GM18499 (cell line): Measurements from ENCODE around the gene CYLD.

Source experiments
- ATAC-seq: cut with Tn5 transposase; IDR thresholded peaks from one replicate; pipeline ENCODE4 v1.9.1; 2021; ENCODE audit warnings: moderate number of reproducible peaks; ENCODE audit not compliant: insufficient read depth, unreplicated experiment

The CYLD gene

GRCh38 chr16:50814052-50814451 is 72.2 kb downstream of the CYLD start:
- no peak for ATAC-seq

DNA sequence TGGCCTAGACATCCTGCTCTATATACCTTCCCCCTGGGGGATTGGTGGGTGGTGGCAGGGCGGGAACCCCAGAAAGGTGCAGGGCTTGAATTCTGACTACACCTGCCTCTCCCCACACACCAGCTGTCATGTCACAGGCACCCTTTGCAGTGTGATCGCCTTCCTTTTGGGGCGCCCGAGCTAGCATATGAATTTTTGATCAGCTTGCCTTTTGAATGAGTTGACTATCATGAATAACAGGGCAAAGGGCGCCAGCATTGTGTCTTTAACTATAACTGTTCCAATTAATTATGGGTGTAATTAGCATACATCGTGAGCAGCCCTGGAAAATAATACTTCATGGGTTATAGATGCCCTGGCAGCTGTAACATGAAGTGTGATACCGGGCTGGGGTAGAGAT is 72.7 kb downstream of the CYLD start:
- no peak for ATAC-seq

DNA sequence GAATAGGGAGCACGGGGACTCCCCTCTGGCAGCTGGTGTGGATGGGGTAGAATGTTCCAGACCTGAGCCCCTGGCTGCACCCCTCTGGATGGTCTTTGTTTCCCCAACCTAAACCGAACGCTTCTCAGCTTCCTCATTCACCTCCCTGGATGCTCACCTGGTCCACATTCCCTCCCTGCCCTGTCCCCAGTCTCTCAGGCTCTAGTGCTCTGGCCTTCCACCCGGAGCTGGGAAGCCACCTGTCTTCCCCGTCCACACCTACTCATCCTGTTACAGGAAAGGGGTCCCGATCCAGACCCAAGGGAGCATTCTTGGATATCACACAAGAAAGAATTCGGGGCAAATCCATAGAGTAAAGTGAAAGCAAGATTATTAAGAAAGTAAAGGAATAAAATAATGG is 73.5 kb downstream of the CYLD start:
- ATAC-seq: no peak

DNA sequence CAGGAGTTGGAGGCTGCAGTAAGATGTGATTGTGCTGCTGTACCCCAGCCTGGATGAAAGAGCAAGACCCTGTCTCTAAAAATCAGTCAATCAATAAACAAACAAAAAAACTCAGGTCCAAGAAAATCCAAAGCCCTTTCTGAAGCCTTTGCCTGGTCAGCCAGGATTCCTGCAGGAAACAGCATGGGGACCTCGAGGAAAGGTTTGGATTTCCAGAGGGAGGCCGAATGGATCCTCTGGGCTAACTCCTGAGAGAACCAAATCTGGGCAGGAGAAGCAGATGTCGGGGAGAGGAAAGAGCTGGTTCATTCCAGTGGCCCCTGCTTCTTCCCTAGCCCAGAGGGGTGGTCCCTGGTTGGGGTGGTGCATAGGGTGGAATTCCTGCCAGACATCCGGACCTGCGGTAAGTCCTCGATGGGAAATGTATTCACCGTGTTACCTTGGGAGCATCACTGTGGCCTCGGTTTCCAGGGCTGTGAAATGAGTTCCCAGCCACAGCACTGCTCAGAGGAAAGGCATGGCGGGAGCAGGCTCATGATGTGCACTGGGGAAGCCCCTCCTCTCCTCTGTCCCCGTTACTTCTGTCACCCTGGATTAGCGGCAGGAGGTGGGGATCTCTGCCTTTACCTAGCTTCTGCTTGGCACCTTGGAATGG is 75.1 kb downstream of the CYLD start:
- ATAC-seq: no peak

DNA sequence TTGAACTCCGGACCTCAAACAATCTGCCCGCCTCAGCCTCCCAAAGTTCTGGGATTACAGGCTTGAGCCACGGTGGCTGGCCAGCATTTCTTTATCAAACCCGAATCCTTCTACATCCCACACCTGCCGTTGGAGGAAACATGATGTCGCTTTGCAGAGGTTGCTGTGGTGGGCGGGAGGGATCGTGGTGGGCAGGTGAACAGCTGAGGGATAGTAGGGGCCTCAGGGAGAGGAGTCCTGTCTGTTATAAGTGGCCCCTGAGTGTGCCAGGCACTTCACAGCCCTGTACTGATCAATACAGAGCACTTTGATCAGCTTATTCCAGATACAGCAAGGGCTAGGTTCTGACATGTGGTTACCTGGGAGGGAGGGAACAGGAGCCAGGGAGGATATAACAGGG is 76.5 kb downstream of the CYLD start:
- no peak for ATAC-seq

DNA sequence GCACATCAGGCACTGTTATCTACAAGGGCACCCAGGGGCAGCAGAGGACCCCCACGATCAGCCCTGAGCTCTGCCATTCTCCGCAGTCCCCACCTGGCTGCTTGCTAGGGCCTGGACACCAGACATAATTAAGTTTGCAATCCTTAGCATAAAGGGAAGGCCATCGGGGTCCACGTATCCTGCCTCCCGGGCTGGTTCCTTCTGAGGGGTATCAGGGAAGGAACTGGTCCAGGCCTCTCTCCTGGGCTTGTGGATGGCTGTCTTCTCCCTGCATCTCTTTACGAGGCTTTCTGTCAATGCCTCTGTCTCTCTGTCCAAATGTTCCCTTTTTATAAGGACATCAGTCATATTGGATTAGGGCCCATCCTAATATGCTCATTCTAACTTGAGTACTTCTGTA is 77.8 kb downstream of the CYLD start:
- no peak for ATAC-seq

- ATAC-seq: no peak
These were observed 78.3 kb downstream of the CYLD start for GRCh38 chr16:50820225-50820624.

- no peak for ATAC-seq
These were observed 79.7 kb downstream of the CYLD start for GRCh38 chr16:50821586-50821985.

- ATAC-seq: no peak
These were observed 80.8 kb downstream of the CYLD start for GRCh38 chr16:50822671-50823070.

DNA sequence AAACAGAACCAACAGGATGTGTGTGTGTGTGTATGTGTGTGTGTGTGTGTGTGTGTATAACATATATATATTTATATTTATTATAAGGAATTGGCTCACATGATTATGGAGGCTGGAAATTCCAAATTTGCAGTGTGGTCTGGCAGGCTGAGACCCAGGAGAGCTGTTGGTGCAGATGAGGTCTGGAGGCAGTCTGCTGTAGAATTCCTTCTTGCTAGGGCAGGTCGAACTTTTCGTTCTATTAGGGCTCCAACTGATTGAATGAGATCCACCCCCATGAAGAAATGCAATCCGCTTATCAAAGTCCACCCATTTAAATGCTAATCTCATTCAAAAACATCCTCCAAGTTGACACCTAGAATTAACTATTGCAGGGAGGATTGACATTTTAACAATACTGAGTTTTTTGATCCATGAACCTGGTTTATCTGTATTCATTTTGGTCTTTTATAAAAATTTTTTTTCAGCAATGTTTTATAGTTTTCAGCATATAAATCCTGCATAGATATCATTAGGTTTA is 85.0 kb downstream of the CYLD start:
- no peak for ATAC-seq

- no peak for ATAC-seq
These were observed 86.3 kb downstream of the CYLD start for GRCh38 chr16:50828164-50828702.

DNA sequence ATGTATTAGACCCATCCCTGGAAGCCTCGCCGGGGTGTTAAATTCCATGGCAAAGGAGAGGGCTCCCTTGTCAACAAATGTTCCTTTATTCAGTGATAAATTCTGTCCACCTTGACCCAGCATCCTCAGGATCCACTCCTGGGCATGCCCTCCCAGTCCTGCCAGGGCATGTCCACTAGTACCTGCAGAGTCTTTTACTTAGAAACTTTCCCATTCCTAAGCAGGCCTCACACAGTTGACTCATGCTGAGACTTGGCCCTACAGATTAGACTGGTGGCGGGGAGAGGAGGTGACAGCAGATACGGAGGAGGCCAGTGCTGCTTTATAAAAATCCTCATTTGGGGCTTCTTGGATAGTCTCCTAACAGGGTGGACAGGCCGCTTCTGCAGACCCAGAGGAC is 88.8 kb downstream of the CYLD start:
- ATAC-seq: no peak

- ATAC-seq: no peak
These were observed 89.9 kb downstream of the CYLD start for GRCh38 chr16:50831751-50832150.

DNA sequence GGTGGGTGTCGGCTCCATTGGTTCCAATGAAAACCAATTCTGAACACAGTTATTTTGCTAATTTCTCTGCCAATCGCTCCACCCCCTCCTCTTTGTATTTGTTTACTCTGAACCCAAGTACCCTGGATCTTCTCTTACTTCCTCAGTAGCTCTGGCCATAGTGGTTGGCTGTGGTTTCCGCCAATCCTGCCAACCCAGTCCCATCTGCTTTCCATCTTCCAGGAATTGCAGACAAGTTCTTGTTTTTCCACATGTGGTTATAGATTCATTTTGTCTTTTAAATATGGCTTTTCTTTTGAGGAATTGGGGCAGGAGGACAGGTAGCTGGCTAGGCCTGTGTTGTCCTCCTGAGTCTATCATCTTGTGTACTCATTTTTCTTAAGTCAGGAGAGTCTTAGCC is 92.0 kb downstream of the CYLD start:
- ATAC-seq: no peak

GRCh38 chr16:50834701-50835100 is 92.8 kb downstream of the CYLD start:
- ATAC-seq: no peak

- no peak for ATAC-seq
These were observed 93.6 kb downstream of the CYLD start for GRCh38 chr16:50835358-50836060.

GRCh38 chr16:50836121-50836621 is 94.3 kb downstream of the CYLD start:
- no peak for ATAC-seq

- ATAC-seq: no peak
These were observed 95.4 kb downstream of the CYLD start for GRCh38 chr16:50837324-50837723.

DNA sequence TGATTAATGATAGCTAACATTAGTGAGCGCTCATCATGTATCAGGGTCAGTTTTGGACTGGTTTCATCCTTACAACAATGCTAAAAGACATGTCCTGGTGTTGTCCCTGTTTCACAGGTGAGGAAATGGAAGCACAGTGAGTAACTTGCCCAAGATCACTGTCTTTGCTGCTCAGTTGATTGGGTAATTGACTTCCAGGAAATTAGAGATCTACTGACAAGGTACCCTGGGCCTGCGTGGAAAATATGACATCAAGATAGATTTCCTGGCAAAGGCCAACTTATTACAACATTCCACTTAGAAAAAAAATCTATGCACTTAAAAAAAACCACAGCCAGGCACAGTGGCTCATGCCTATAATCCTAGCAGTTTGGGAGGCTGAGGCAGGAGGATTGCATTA is 96.3 kb downstream of the CYLD start:
- no peak for ATAC-seq

DNA sequence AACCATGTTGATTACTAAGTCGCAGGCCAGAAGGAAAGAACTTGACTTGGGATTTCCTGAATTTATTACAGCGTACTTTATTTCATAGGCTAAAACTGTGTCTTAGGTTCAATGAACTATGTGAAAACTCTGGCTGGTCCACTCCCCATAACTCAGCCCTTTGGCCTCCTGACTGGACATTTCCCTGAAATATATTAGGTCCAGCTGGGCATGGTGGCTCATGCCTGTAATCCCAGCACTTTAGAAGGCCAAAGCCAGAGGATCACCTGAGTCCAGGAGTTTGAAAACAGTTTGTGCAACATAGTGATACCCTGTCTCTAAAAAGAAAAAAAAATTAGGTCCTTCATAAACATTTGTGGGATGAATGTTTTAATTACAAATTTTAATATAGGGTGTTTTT is 97.0 kb downstream of the CYLD start:
- no peak for ATAC-seq

DNA sequence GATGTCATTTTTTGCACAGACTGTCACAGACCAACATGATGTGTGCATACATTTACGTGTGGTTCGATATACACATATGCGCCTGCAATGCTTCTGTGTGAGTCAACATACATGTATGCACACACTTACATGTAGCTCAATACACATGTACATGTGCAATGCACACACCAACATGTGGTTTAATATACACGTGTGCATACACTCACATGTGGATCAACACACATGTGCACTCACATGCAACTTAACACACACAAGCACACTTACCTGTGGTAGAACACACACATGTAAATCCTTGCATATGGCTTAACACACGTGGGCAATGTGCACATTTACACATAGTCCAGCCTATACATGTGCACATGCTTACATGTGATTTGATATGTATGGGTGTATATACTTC is 97.5 kb downstream of the CYLD start:
- no peak for ATAC-seq
